GM23338 (cell line): Measurements from ENCODE around the gene GRIN3B.

Experiments
- CREB1 ChIP-seq: fragments of 250-450 bp; sonication (Bioruptor Pico); IDR thresholded peaks from 2 replicates; pipeline ENCODE4 v1.5.0; 2020; ENCODE audit warnings: low read depth, mild to moderate bottlenecking, moderate library complexity
- CTCF ChIP-seq, 2 experiments: fragments of 200-600 bp in 1 of 2; sonication (generic) in 1 of 2; conservative IDR thresholded peaks; 2 replicates each; pipeline versions ENCODE4 v1.5.1 to v1.6.1; 2016 to 2017; ENCODE audit warnings: antibody characterized with exemption in 2 of 2, low read depth in 2 of 2, mild to moderate bottlenecking in 2 of 2, moderate library complexity in 1 of 2
- ETS1 ChIP-seq: IDR thresholded peaks from 2 replicates; pipeline ENCODE4 v1.6.1; 2016; ENCODE audit warnings: antibody characterized with exemption
- EZH2 ChIP-seq: fragments of 200-600 bp; sonication (generic); IDR thresholded peaks from one replicate; pipeline ENCODE4 v1.8.0; 2017; ENCODE audit warnings: antibody characterized with exemption, mild to moderate bottlenecking, low read depth; ENCODE audit not compliant: unreplicated experiment
- EZH2phosphoT487 ChIP-seq: fragments of 200-600 bp; sonication (generic); IDR thresholded peaks from one replicate; pipeline ENCODE4 v1.8.1; 2018; ENCODE audit warnings: antibody characterized with exemption; ENCODE audit not compliant: unreplicated experiment
- JUNB ChIP-seq: IDR thresholded peaks from one replicate; pipeline ENCODE4 v1.6.1; 2016; ENCODE audit warnings: antibody characterized with exemption; ENCODE audit not compliant: unreplicated experiment
- NANOG ChIP-seq: IDR thresholded peaks from 2 replicates; pipeline ENCODE4 v1.6.1; 2016; ENCODE audit warnings: antibody characterized with exemption, borderline replicate concordance
- POLR2AphosphoS5 ChIP-seq: IDR thresholded peaks from 2 replicates; pipeline ENCODE4 v1.6.1; 2016; ENCODE audit warnings: antibody characterized with exemption, low read depth
- ZNF331 ChIP-seq: fragments of 250-450 bp; sonication (Bioruptor Pico); IDR thresholded peaks from 2 replicates; pipeline ENCODE4 v1.5.0; 2020; ENCODE audit warnings: low read depth, mild to moderate bottlenecking, moderate library complexity
- TF ChIP-seq, protein P1 (sequence below): IDR thresholded peaks from one replicate; pipeline ENCODE4 v1.6.1; 2018; ENCODE audit warnings: antibody characterized with exemption; ENCODE audit not compliant: unreplicated experiment
- TF ChIP-seq, protein P2 (sequence below): fragments of 250-450 bp; sonication (Bioruptor Pico); IDR thresholded peaks from 2 replicates; pipeline ENCODE4 v1.5.0; 2020; ENCODE audit warnings: mild to moderate bottlenecking, moderate library complexity

DNA sequence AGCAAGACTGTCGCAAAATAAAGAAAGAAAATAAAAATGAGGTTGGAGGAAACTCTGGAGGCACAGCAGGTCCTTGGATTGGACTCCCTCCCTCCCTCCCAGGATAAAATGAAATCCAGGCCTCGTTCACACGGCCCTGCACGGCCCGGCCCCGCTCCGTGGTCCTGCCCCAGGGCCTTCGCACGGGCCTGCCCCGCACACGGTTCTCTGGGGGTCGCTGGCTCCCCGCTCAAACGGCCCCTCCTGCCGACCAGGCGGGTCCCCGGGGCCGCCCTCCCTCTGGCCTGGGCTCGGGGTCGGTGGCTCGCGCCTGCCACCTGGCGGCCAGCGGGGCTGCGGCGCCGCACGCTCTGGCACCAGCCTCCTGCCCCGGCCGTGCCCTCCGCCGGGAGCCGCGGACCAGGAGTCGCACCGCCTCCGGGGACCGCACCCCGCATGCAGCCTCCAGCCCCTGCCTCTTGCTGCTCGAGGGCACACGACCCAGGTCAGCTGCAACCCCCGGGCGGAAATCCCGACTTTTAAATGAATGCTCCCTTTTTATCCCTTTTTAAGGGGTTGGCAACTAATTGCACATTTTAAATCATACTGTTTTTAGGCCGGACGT, 17.6 kb upstream of the GRIN3B start:
- peak; percentile 66 to 90 for TF ChIP-seq CTCF (conservative IDR thresholded peaks at IDR 0.05; ENCODE audit: low read depth in 2 of 2)
- TF ChIP-seq EZH2phosphoT487 = no peak
- no peak for TF ChIP-seq EZH2
- TF ChIP-seq, protein P1, sequence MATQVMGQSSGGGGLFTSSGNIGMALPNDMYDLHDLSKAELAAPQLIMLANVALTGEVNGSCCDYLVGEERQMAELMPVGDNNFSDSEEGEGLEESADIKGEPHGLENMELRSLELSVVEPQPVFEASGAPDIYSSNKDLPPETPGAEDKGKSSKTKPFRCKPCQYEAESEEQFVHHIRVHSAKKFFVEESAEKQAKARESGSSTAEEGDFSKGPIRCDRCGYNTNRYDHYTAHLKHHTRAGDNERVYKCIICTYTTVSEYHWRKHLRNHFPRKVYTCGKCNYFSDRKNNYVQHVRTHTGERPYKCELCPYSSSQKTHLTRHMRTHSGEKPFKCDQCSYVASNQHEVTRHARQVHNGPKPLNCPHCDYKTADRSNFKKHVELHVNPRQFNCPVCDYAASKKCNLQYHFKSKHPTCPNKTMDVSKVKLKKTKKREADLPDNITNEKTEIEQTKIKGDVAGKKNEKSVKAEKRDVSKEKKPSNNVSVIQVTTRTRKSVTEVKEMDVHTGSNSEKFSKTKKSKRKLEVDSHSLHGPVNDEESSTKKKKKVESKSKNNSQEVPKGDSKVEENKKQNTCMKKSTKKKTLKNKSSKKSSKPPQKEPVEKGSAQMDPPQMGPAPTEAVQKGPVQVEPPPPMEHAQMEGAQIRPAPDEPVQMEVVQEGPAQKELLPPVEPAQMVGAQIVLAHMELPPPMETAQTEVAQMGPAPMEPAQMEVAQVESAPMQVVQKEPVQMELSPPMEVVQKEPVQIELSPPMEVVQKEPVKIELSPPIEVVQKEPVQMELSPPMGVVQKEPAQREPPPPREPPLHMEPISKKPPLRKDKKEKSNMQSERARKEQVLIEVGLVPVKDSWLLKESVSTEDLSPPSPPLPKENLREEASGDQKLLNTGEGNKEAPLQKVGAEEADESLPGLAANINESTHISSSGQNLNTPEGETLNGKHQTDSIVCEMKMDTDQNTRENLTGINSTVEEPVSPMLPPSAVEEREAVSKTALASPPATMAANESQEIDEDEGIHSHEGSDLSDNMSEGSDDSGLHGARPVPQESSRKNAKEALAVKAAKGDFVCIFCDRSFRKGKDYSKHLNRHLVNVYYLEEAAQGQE = no peak
- TF ChIP-seq POLR2AphosphoS5 = no peak
- TF ChIP-seq CREB1 (CRISPR knock-in tag) = 0 out of 2 replicates have a peak, but pooled peaks have one; percentile 4
- no peak for TF ChIP-seq ETS1
- no peak for TF ChIP-seq JUNB
- TF ChIP-seq NANOG = no peak
- TF ChIP-seq ZNF331 (CRISPR knock-in tag) = no peak
- TF ChIP-seq, protein P2, sequence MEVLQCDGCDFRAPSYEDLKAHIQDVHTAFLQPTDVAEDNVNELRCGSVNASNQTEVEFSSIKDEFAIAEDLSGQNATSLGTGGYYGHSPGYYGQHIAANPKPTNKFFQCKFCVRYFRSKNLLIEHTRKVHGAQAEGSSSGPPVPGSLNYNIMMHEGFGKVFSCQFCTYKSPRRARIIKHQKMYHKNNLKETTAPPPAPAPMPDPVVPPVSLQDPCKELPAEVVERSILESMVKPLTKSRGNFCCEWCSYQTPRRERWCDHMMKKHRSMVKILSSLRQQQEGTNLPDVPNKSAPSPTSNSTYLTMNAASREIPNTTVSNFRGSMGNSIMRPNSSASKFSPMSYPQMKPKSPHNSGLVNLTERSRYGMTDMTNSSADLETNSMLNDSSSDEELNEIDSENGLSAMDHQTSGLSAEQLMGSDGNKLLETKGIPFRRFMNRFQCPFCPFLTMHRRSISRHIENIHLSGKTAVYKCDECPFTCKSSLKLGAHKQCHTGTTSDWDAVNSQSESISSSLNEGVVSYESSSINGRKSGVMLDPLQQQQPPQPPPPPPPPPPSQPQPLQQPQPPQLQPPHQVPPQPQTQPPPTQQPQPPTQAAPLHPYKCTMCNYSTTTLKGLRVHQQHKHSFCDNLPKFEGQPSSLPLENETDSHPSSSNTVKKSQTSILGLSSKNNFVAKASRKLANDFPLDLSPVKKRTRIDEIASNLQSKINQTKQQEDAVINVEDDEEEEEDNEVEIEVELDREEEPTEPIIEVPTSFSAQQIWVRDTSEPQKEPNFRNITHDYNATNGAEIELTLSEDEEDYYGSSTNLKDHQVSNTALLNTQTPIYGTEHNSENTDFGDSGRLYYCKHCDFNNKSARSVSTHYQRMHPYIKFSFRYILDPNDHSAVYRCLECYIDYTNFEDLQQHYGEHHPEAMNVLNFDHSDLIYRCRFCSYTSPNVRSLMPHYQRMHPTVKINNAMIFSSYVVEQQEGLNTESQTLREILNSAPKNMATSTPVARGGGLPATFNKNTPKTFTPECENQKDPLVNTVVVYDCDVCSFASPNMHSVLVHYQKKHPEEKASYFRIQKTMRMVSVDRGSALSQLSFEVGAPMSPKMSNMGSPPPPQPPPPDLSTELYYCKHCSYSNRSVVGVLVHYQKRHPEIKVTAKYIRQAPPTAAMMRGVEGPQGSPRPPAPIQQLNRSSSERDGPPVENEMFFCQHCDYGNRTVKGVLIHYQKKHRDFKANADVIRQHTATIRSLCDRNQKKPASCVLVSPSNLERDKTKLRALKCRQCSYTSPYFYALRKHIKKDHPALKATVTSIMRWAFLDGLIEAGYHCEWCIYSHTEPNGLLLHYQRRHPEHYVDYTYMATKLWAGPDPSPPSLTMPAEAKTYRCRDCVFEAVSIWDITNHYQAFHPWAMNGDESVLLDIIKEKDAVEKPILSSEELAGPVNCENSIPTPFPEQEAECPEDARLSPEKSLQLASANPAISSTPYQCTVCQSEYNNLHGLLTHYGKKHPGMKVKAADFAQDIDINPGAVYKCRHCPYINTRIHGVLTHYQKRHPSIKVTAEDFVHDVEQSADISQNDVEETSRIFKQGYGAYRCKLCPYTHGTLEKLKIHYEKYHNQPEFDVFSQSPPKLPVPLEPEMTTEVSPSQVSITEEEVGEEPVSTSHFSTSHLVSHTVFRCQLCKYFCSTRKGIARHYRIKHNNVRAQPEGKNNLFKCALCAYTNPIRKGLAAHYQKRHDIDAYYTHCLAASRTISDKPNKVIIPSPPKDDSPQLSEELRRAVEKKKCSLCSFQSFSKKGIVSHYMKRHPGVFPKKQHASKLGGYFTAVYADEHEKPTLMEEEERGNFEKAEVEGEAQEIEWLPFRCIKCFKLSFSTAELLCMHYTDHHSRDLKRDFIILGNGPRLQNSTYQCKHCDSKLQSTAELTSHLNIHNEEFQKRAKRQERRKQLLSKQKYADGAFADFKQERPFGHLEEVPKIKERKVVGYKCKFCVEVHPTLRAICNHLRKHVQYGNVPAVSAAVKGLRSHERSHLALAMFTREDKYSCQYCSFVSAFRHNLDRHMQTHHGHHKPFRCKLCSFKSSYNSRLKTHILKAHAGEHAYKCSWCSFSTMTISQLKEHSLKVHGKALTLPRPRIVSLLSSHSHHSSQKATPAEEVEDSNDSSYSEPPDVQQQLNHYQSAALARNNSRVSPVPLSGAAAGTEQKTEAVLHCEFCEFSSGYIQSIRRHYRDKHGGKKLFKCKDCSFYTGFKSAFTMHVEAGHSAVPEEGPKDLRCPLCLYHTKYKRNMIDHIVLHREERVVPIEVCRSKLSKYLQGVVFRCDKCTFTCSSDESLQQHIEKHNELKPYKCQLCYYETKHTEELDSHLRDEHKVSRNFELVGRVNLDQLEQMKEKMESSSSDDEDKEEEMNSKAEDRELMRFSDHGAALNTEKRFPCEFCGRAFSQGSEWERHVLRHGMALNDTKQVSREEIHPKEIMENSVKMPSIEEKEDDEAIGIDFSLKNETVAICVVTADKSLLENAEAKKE (CRISPR knock-in tag) = no peak
